ENCODE measurements around the gene PHLDB3. TPM values are rescaled to one million over a fixed set of nuclear protein-coding genes. Genes with fewer than 3 reads are reported as not detected.
A peak's percentile ranks its signal among the peaks of the same experiment; 100 is the strongest.

PHLDB3 gene
- total RNA-seq, 2 donors from 2014 or later = 7.1 to 8.7 TPM

- no peak for DNase-seq (ENCODE audit: low spot score)
- intact Hi-C loops (cut with DNase I) = no loop called here
Measured at GRCh38 chr19:43479226-43479625, 25.3 kb downstream of the PHLDB3 start.

- DNase-seq (ENCODE audit: low spot score) = no peak
- intact Hi-C loops (cut with DNase I) = no loop called here
Measured at GRCh38 chr19:43478323-43478722, 26.2 kb downstream of the PHLDB3 start.

- no peak for DNase-seq (ENCODE audit: low spot score)
- intact Hi-C loops (cut with DNase I) = no loop called here
Measured at GRCh38 chr19:43476606-43477005, 27.9 kb downstream of the PHLDB3 start.

- peak; percentile 98 for DNase-seq (ENCODE audit: low spot score)
- intact Hi-C loops (cut with DNase I) = no loop called here
Measured at GRCh38 chr19:43474986-43475705, 29.4 kb downstream of the PHLDB3 start.

- intact Hi-C loops (cut with DNase I) = no loop called here
- no peak for DNase-seq (ENCODE audit: low spot score)
Measured at GRCh38 chr19:43474487-43474886, 30.1 kb downstream of the PHLDB3 start.

- DNase-seq (ENCODE audit: low spot score) = no peak
- intact Hi-C loops (cut with DNase I) = no loop called here
Measured at GRCh38 chr19:43471091-43471490, 33.5 kb downstream of the PHLDB3 start.

- DNase-seq (ENCODE audit: low spot score) = no peak
- intact Hi-C loops (cut with DNase I) = no loop called here
Measured at GRCh38 chr19:43470288-43470687, 34.3 kb downstream of the PHLDB3 start.

- no peak for DNase-seq (ENCODE audit: low spot score)
- intact Hi-C loops (cut with DNase I) = no loop called here
Measured at GRCh38 chr19:43469160-43469480, 35.4 kb downstream of the PHLDB3 start.

GRCh38 chr19:43468354-43469159 is 36.0 kb downstream of the PHLDB3 start:
- intact Hi-C loops (cut with DNase I) = no loop called here
- no peak for DNase-seq (ENCODE audit: low spot score)

- DNase-seq (ENCODE audit: low spot score) = no peak
- intact Hi-C loops (cut with DNase I) = no loop called here
Measured at GRCh38 chr19:43467730-43468129, 36.8 kb downstream of the PHLDB3 start.

- DNase-seq (ENCODE audit: low spot score) = no peak
- intact Hi-C loops (cut with DNase I) = no loop called here
Measured at GRCh38 chr19:43467276-43467675, 37.3 kb downstream of the PHLDB3 start.

- intact Hi-C loops (cut with DNase I) = no loop called here
- no peak for DNase-seq (ENCODE audit: low spot score)
Measured at GRCh38 chr19:43466793-43467192, 37.8 kb downstream of the PHLDB3 start.

GRCh38 chr19:43465468-43466120 is 39.0 kb downstream of the PHLDB3 start, which contains the start of gene LYPD3:
TSS of gene LYPD3 (minus strand) at chr19:43465608. CDS start at chr19:43465571, 37 bp downstream.
- peak; percentile 84 for DNase-seq (ENCODE audit: low spot score)
- intact Hi-C loops (cut with DNase I) = no loop called here

GRCh38 chr19:43464134-43464775 is 40.3 kb downstream of the PHLDB3 start:
- intact Hi-C loops (cut with DNase I) = no loop called here
- peak; percentile 91 for DNase-seq (ENCODE audit: low spot score)

- intact Hi-C loops (cut with DNase I) = no loop called here
- DNase-seq (ENCODE audit: low spot score) = peak; percentile 99
Measured at GRCh38 chr19:43463381-43464133, 41.0 kb downstream of the PHLDB3 start.

- intact Hi-C loops (cut with DNase I) = no loop called here
- no peak for DNase-seq (ENCODE audit: low spot score)
Measured at GRCh38 chr19:43462785-43463380, 41.7 kb downstream of the PHLDB3 start.

GRCh38 chr19:43462383-43462782 is 42.2 kb downstream of the PHLDB3 start:
- DNase-seq (ENCODE audit: low spot score) = no peak
- intact Hi-C loops (cut with DNase I) = no loop called here

- intact Hi-C loops (cut with DNase I) = no loop called here
- DNase-seq (ENCODE audit: low spot score) = no peak
Measured at GRCh38 chr19:43461303-43461702, 43.2 kb downstream of the PHLDB3 start.

All from posterior vena cava (tissue), 2 donors.